ENCODE results near the gene UVRAG. TPM values are rescaled to one million over a fixed set of nuclear protein-coding genes. Genes with fewer than 3 reads are reported as not detected.

The UVRAG gene
- total and polyA plus RNA-seq, 4 donors, result 4.4 to 15.1 (median 10.0) TPM

DNA sequence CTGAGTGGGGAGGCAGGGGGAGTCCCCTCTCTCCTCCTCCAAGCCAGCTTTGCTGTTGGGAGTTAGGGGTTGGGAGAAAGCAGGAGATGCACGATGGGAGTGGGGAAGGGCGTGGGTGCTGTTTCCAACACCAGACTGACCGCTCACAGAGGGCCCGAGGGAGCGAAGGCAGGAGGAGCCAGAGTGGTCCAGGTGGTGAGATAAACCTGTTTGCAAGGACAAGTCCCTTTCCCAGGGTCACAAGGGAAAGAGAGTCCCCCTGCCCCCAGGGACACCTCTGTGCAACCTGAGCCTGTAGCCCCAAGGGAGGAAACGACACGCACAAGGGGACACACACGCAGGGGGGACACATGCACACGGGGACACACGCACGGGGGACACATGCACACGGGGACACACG, 349.1 kb downstream of the UVRAG start:
- no peak overlapping the region for H3K4me3 ChIP-seq (ENCODE audit: low read depth in 1 of 3, low read length in 3 of 3)
- TF ChIP-seq GABPA (IDR thresholded peaks at IDR 0.05 in 1 of 2, conservative IDR thresholded peaks at IDR 0.05 in 1 of 2) (no peak), NR2F2 (IDR thresholded peaks at IDR 0.05) (no peak), YY1 (IDR thresholded peaks at IDR 0.05) (no peak), JUND (IDR thresholded peaks at IDR 0.05) (no peak), HNF4G (IDR thresholded peaks at IDR 0.05) (no peak)
- no peaks in the 10 kb centered on the region for H3K27me3 ChIP-seq (ENCODE audit: control insufficient read depth in 4 of 4, insufficient read depth in 4 of 4, low read length in 3 of 4)
- no peaks in the 10 kb centered on the region for H3K4me1 ChIP-seq (ENCODE audit: control insufficient read depth in 4 of 4, insufficient read depth in 4 of 4, low read length in 3 of 4)
- no peak overlapping the region for H3K27ac ChIP-seq (ENCODE audit: low read depth in 1 of 2, low read length in 2 of 2)
- no peak for DNase-seq (ENCODE audit: low spot score)
- H3K9me3 ChIP-seq (ENCODE audit: control insufficient read depth in 4 of 4, low read length in 3 of 4), result no peaks in the 10 kb centered on the region
- H3K9ac ChIP-seq (ENCODE audit: low read depth in 1 of 2, low read length in 2 of 2), result no peak overlapping the region
- WGBS, result 83% methylated on average over 13 of the region's 13 CpGs
- H3K36me3 ChIP-seq (ENCODE audit: control insufficient read depth in 4 of 4, insufficient read depth in 3 of 4, low read depth in 1 of 4, low read length in 3 of 4), result no peaks in the 10 kb centered on the region

DNA sequence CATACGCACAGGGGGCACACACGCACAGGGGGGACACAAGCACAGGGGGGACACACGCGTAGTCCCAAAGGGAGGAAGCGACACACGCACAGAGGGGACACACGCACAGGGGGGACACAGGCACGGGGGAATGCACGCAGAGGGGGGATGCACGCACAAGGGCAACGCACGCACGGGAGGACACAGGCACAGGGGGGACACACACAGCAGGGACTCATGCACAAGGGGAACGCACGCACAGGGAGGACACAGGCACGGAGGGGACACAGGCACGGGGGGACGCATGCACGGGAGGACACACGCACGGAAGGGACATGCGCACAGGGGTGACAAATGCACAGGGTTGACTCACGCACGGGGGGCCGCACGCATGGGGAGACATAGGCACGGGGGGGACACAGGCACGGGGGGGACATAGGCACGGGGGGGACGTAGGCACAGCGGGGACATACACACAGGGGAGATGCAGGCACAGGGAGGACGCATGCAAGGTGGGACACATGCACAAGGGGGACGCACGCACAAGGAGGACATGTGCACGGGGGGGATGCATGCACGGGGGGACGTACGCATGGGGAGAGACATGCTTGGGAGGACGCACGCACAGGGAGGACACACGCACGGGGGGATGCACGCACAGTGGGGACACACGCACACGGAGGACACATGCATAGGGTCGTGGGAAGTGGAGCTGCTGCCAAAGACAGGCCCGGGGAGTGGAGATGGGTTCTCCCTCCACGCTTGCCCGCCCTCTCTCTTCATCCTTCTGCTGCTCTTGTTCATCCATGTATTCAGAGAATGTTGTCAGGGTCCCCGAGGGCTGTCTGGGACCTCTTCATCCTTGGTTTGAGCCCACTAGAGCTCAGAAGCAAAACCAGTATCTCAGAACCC, 350.1 kb downstream of the UVRAG start:
- no peak overlapping the region for H3K9ac ChIP-seq (ENCODE audit: low read depth in 1 of 2, low read length in 2 of 2)
- no peaks in the 10 kb centered on the region for H3K4me1 ChIP-seq (ENCODE audit: control insufficient read depth in 4 of 4, insufficient read depth in 4 of 4, low read length in 3 of 4)
- no peak overlapping the region for H3K4me3 ChIP-seq (ENCODE audit: low read depth in 1 of 3, low read length in 3 of 3)
- H3K27me3 ChIP-seq (ENCODE audit: control insufficient read depth in 4 of 4, insufficient read depth in 4 of 4, low read length in 3 of 4), result no peaks in the 10 kb centered on the region
- no peak for DNase-seq (ENCODE audit: low spot score)
- 90% methylated on average over 50 of the region's 50 CpGs for WGBS
- H3K36me3 ChIP-seq (ENCODE audit: control insufficient read depth in 4 of 4, insufficient read depth in 3 of 4, low read depth in 1 of 4, low read length in 3 of 4), result no peaks in the 10 kb centered on the region
- H3K9me3 ChIP-seq (ENCODE audit: control insufficient read depth in 4 of 4, low read length in 3 of 4), result no peaks in the 10 kb centered on the region
- TF ChIP-seq, protein P1, sequence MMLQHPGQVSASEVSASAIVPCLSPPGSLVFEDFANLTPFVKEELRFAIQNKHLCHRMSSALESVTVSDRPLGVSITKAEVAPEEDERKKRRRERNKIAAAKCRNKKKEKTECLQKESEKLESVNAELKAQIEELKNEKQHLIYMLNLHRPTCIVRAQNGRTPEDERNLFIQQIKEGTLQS (IDR thresholded peaks at IDR 0.05), result no peak
- TF ChIP-seq HNF4A (conservative IDR thresholded peaks at IDR 0.05) (no peak), NR2F2 (IDR thresholded peaks at IDR 0.05) (no peak)
- H3K27ac ChIP-seq (ENCODE audit: low read depth in 1 of 2, low read length in 2 of 2), result no peak overlapping the region

DNA sequence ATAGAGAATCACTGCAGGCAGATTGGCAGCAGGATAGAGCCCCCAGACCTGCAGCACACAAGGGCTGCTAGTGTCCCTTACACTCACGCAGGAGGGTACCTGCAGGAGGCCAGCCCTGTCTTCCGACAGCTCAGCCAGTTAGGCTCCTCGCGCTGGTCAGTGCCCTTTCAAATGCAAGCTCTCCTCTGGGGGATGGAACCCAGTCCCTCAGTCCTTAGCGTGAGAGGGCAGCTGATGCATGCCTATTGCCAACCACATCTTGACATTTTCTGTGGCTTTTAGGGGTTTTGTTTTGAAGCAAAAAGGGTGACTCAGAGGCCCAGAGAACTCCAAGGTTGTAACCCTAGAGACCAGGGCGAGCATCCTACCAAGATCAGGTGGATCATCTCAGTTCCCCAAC, 351.3 kb downstream of the UVRAG start:
- 82% methylated on average over 6 of the region's 6 CpGs for WGBS
- no peak overlapping the region for H3K27ac ChIP-seq (ENCODE audit: low read depth in 1 of 2, low read length in 2 of 2)
- H3K4me3 ChIP-seq (ENCODE audit: low read depth in 1 of 3, low read length in 3 of 3), result no peak overlapping the region

More for the DNA sequence above, 351.3 kb downstream of the UVRAG start:
- Histone ChIP-seq H3K36me3 (ENCODE audit: control insufficient read depth in 4 of 4, insufficient read depth in 3 of 4, low read depth in 1 of 4, low read length in 3 of 4) (no peaks in the 10 kb centered on the region), H3K9ac (ENCODE audit: low read depth in 1 of 2, low read length in 2 of 2) (no peak overlapping the region), H3K4me1 (ENCODE audit: control insufficient read depth in 4 of 4, insufficient read depth in 4 of 4, low read length in 3 of 4) (no peaks in the 10 kb centered on the region), H3K9me3 (ENCODE audit: control insufficient read depth in 4 of 4, low read length in 3 of 4) (no peaks in the 10 kb centered on the region), H3K27me3 (ENCODE audit: control insufficient read depth in 4 of 4, insufficient read depth in 4 of 4, low read length in 3 of 4) (no peaks in the 10 kb centered on the region)
- TF ChIP-seq, protein P2, sequence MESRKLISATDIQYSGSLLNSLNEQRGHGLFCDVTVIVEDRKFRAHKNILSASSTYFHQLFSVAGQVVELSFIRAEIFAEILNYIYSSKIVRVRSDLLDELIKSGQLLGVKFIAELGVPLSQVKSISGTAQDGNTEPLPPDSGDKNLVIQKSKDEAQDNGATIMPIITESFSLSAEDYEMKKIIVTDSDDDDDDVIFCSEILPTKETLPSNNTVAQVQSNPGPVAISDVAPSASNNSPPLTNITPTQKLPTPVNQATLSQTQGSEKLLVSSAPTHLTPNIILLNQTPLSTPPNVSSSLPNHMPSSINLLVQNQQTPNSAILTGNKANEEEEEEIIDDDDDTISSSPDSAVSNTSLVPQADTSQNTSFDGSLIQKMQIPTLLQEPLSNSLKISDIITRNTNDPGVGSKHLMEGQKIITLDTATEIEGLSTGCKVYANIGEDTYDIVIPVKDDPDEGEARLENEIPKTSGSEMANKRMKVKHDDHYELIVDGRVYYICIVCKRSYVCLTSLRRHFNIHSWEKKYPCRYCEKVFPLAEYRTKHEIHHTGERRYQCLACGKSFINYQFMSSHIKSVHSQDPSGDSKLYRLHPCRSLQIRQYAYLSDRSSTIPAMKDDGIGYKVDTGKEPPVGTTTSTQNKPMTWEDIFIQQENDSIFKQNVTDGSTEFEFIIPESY (IDR thresholded peaks at IDR 0.05), result no peak
- TF ChIP-seq, protein P3, sequence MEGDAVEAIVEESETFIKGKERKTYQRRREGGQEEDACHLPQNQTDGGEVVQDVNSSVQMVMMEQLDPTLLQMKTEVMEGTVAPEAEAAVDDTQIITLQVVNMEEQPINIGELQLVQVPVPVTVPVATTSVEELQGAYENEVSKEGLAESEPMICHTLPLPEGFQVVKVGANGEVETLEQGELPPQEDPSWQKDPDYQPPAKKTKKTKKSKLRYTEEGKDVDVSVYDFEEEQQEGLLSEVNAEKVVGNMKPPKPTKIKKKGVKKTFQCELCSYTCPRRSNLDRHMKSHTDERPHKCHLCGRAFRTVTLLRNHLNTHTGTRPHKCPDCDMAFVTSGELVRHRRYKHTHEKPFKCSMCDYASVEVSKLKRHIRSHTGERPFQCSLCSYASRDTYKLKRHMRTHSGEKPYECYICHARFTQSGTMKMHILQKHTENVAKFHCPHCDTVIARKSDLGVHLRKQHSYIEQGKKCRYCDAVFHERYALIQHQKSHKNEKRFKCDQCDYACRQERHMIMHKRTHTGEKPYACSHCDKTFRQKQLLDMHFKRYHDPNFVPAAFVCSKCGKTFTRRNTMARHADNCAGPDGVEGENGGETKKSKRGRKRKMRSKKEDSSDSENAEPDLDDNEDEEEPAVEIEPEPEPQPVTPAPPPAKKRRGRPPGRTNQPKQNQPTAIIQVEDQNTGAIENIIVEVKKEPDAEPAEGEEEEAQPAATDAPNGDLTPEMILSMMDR (IDR thresholded peaks at IDR 0.05; ENCODE audit: low read depth, low read length, missing input control), result no peak
- TF ChIP-seq HNF4A (conservative IDR thresholded peaks at IDR 0.05) (no peak), SP1 (IDR thresholded peaks at IDR 0.05) (no peak), RAD21 (IDR thresholded peaks at IDR 0.05) (no peak), GABPA (IDR thresholded peaks at IDR 0.05 in 1 of 2, conservative IDR thresholded peaks at IDR 0.05 in 1 of 2) (no peak), FOXA1 (IDR thresholded peaks at IDR 0.05) (no peak), TAF1 (conservative IDR thresholded peaks at IDR 0.05) (no peak), FOXA2 (IDR thresholded peaks at IDR 0.05) (no peak), JUND (IDR thresholded peaks at IDR 0.05) (no peak), RXRA (IDR thresholded peaks at IDR 0.05) (no peak)
- TF ChIP-seq, protein P1 (IDR thresholded peaks at IDR 0.05), result no peak
- TF ChIP-seq, protein P4, sequence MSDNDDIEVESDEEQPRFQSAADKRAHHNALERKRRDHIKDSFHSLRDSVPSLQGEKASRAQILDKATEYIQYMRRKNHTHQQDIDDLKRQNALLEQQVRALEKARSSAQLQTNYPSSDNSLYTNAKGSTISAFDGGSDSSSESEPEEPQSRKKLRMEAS (IDR thresholded peaks at IDR 0.05), result no peak
- DNase-seq (ENCODE audit: low spot score), result no peak
